Neural progenitor cell (in vitro differentiated cells): ENCODE data around the gene IL2RA.

ENCODE experiments used
- EZH2 ChIP-seq: fragments of 200-600 bp; sonication (generic); IDR thresholded peaks from 2 replicates; pipeline ENCODE4 v1.6.1; 2017; ENCODE audit warnings: antibody characterized with exemption, mild to moderate bottlenecking, moderate library complexity
- EZH2phosphoT487 ChIP-seq: fragments of 200-600 bp; sonication (generic); IDR thresholded peaks from 2 replicates; pipeline ENCODE4 v1.6.1; 2017; ENCODE audit warnings: antibody characterized with exemption
- TF ChIP-seq, protein P1 (sequence below): fragments of 200-600 bp; sonication (generic); IDR thresholded peaks from 2 replicates; pipeline ENCODE4 v1.5.1; 2017; ENCODE audit warnings: antibody characterized with exemption, mild to moderate bottlenecking

DNA sequence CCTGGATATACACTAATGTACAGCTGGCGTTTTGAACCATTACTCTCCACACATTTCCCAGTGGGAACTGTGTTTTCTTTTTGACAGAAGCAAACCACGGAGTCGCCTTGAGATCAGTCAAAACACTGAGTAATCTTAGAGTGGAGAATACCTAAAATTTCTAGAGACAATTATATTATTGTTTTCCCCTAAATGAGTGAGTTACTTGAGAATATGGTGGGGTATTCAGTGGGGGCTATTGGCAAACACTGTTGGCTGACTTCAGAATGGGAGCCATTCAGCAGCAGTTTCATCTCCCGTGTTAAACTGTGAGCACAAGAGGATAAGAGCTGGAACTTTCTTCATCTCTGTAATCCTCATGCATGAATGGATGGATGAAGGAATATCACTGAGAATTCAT is 6.2 kb downstream of the IL2RA start:
- TF ChIP-seq EZH2phosphoT487: no peak
- TF ChIP-seq, protein P1, sequence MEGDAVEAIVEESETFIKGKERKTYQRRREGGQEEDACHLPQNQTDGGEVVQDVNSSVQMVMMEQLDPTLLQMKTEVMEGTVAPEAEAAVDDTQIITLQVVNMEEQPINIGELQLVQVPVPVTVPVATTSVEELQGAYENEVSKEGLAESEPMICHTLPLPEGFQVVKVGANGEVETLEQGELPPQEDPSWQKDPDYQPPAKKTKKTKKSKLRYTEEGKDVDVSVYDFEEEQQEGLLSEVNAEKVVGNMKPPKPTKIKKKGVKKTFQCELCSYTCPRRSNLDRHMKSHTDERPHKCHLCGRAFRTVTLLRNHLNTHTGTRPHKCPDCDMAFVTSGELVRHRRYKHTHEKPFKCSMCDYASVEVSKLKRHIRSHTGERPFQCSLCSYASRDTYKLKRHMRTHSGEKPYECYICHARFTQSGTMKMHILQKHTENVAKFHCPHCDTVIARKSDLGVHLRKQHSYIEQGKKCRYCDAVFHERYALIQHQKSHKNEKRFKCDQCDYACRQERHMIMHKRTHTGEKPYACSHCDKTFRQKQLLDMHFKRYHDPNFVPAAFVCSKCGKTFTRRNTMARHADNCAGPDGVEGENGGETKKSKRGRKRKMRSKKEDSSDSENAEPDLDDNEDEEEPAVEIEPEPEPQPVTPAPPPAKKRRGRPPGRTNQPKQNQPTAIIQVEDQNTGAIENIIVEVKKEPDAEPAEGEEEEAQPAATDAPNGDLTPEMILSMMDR: no peak
- TF ChIP-seq EZH2: no peak
